MM.1S (cell line): Measurements from ENCODE around the gene RGS6.

Experiments used
- DNase-seq: peaks from one replicate; pipeline ENCODE4 v3.0.0-alpha.2; 2015
- H2AFZ ChIP-seq: fragments of 300-600 bp; sonication (generic); 2 replicates; pipeline ENCODE4 v1.6.0; 2016; ENCODE audit warnings: antibody characterized with exemption, low read length
- H3F3A ChIP-seq: fragments of 300-600 bp; sonication (generic); 2 replicates; pipeline ENCODE4 v1.6.1; 2016; ENCODE audit warnings: mild to moderate bottlenecking, antibody characterized with exemption, low read length, moderate library complexity, mixed read lengths; ENCODE audit not compliant: insufficient read depth
- H3K27ac ChIP-seq: fragments of 300-600 bp; sonication (generic); 2 replicates; pipeline ENCODE4 v1.5.1; 2016; ENCODE audit warnings: mild to moderate bottlenecking, low read length
- H3K27me3 ChIP-seq: fragments of 300-600 bp; sonication (generic); replicated peaks from 2 replicates; pipeline ENCODE4 v1.6.0; 2016; ENCODE audit warnings: low read length; ENCODE audit not compliant: insufficient read depth
- H3K36me3 ChIP-seq: fragments of 300-600 bp; sonication (generic); replicated peaks from 2 replicates; pipeline ENCODE4 v1.6.1; 2016; ENCODE audit warnings: mild to moderate bottlenecking, low read length, mixed read lengths; ENCODE audit not compliant: insufficient read depth
- H3K4me1 ChIP-seq: fragments of 300-600 bp; sonication (generic); 2 replicates; pipeline ENCODE4 v1.6.1; 2016; ENCODE audit warnings: low read length, mixed read lengths
- H3K4me2 ChIP-seq: fragments of 300-600 bp; sonication (generic); 2 replicates; pipeline ENCODE4 v1.6.0; 2016; ENCODE audit warnings: low read depth, low read length
- H3K4me3 ChIP-seq: fragments of 300-600 bp; sonication (generic); 2 replicates; pipeline ENCODE4 v1.5.1; 2016; ENCODE audit warnings: low read length, mixed read lengths
- H3K79me2 ChIP-seq: fragments of 300-600 bp; sonication (generic); 2 replicates; pipeline ENCODE4 v1.6.1; 2016; ENCODE audit warnings: mixed run types, low read length, mixed read lengths
- H3K9ac ChIP-seq: fragments of 300-600 bp; sonication (generic); 2 replicates; pipeline ENCODE4 v1.6.1; 2016; ENCODE audit warnings: low read length, mixed read lengths
- H3K9me2 ChIP-seq: fragments of 300-600 bp; sonication (generic); replicated peaks from 2 replicates; pipeline ENCODE4 v1.6.1; 2016; ENCODE audit warnings: mild to moderate bottlenecking, low read length, mixed read lengths; ENCODE audit not compliant: insufficient read depth
- H3K9me3 ChIP-seq: fragments of 300-600 bp; sonication (generic); replicated peaks from 2 replicates; pipeline ENCODE4 v1.6.1; 2016; ENCODE audit warnings: mild to moderate bottlenecking, low read length, mixed read lengths; ENCODE audit not compliant: insufficient read depth
- H4K20me1 ChIP-seq: fragments of 300-600 bp; sonication (generic); 2 replicates; pipeline ENCODE4 v1.6.1; 2016; ENCODE audit warnings: mild to moderate bottlenecking, low read length, moderate library complexity, mixed read lengths; ENCODE audit not compliant: insufficient read depth
- EZH2 ChIP-seq: fragments of 300-600 bp; sonication (generic); optimal IDR thresholded peaks from 2 replicates; pipeline ENCODE3; 2017; ENCODE audit warnings: low read depth, mild to moderate bottlenecking, antibody characterized with exemption, low read length, mixed read lengths
- EZH2phosphoT487 ChIP-seq: fragments of 300-600 bp; sonication (generic); IDR thresholded peaks from 2 replicates; pipeline ENCODE4 v1.6.1; 2018; ENCODE audit warnings: antibody characterized with exemption, low read length
- TF ChIP-seq, protein P1 (sequence below): fragments of 300-600 bp; sonication (generic); IDR thresholded peaks from 2 replicates; pipeline ENCODE4 v1.5.1; 2016; ENCODE audit warnings: antibody characterized with exemption, low read length, mixed read lengths

Gene RGS6

GRCh38 chr14:72419226-72419775, 487.1 kb downstream of the RGS6 start:
- Histone ChIP-seq H3K4me3 (no peak overlapping the region), H3K27ac (no peak overlapping the region), H3F3A (peaks cover 4% of the 10 kb centered on the region; the same call in 1 of the 2 replicates), H3K9me2 (no peaks in the 10 kb centered on the region), H3K27me3 (no peaks in the 10 kb centered on the region), H3K9me3 (no peaks in the 10 kb centered on the region), H3K4me2 (no peak overlapping the region), H2AFZ (no peak overlapping the region), H3K9ac (no peak overlapping the region), H3K36me3 (no peaks in the 10 kb centered on the region), H3K79me2 (no peaks in the 10 kb centered on the region), H4K20me1 (no peaks in the 10 kb centered on the region), H3K4me1 (peaks cover 10% of the 10 kb centered on the region; the same call in 1 of the 2 replicates)
- TF ChIP-seq EZH2phosphoT487 (no peak), EZH2 (no peak)
- TF ChIP-seq, protein P1, sequence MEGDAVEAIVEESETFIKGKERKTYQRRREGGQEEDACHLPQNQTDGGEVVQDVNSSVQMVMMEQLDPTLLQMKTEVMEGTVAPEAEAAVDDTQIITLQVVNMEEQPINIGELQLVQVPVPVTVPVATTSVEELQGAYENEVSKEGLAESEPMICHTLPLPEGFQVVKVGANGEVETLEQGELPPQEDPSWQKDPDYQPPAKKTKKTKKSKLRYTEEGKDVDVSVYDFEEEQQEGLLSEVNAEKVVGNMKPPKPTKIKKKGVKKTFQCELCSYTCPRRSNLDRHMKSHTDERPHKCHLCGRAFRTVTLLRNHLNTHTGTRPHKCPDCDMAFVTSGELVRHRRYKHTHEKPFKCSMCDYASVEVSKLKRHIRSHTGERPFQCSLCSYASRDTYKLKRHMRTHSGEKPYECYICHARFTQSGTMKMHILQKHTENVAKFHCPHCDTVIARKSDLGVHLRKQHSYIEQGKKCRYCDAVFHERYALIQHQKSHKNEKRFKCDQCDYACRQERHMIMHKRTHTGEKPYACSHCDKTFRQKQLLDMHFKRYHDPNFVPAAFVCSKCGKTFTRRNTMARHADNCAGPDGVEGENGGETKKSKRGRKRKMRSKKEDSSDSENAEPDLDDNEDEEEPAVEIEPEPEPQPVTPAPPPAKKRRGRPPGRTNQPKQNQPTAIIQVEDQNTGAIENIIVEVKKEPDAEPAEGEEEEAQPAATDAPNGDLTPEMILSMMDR: no peak
- no peak for DNase-seq

DNA sequence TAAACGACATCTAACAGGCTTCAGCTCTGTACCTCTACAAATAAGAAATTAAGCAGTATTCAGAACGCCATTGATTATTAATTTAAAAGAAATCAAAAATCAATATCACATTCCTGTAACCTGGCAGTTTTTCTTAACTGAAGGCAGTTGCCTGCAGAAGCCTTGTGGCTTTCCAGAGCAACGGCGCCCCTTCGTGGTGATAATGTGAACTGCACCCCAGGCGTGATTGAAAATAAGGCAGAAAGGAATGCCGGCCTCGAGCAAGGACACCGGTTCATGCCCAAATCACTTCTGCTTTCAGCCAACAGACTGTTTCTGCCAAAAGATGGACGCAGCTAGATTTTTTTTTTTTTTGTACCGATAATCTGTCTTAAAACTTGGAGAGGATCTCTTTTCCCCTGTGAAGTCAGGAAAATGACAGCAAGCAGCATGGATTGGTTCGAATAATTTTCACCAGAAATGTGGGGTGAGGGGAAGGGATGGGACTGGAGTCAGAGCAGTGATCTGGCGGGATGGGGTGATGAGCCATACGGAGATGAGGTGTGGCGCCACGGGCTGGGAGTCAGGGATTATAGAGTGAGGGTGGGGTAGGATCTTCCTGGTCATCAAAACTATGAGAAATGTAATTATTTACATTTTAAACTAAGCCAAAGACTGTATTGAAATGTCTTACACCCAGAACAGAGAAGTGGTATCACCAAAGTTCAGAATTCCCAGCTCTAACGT, 488.7 kb downstream of the RGS6 start:
- peak; percentile 51 for DNase-seq
- H3K79me2 ChIP-seq: no peaks in the 10 kb centered on the region
- H3K4me1 ChIP-seq: peaks cover 10% of the 10 kb centered on the region; the same call in 1 of the 2 replicates
- no peak overlapping the region for H3K27ac ChIP-seq
- no peak overlapping the region for H3K4me2 ChIP-seq
- H3K9ac ChIP-seq: no peak overlapping the region
- H2AFZ ChIP-seq: no peak overlapping the region
- TF ChIP-seq EZH2phosphoT487 (no peak), EZH2 (no peak)
- TF ChIP-seq, protein P1: peak; percentile 83
- H3K4me3 ChIP-seq: no peak overlapping the region
- H3K27me3 ChIP-seq: no peaks in the 10 kb centered on the region
- no peaks in the 10 kb centered on the region for H3K9me3 ChIP-seq
- no peaks in the 10 kb centered on the region for H3K36me3 ChIP-seq
- no peaks in the 10 kb centered on the region for H4K20me1 ChIP-seq
- no peaks in the 10 kb centered on the region for H3K9me2 ChIP-seq
- peaks cover 4% of the 10 kb centered on the region; the same call in 1 of the 2 replicates for H3F3A ChIP-seq

- Histone ChIP-seq H3K36me3 (no peaks in the 10 kb centered on the region), H3K4me3 (no peak overlapping the region), H4K20me1 (no peaks in the 10 kb centered on the region), H3K27me3 (no peaks in the 10 kb centered on the region), H2AFZ (no peak overlapping the region), H3K9ac (no peak overlapping the region), H3K4me1 (no peaks in the 10 kb centered on the region), H3K27ac (no peak overlapping the region), H3F3A (no peaks in the 10 kb centered on the region), H3K79me2 (no peaks in the 10 kb centered on the region), H3K9me3 (no peaks in the 10 kb centered on the region), H3K9me2 (no peaks in the 10 kb centered on the region), H3K4me2 (no peak overlapping the region)
- TF ChIP-seq, protein P1: no peak
- TF ChIP-seq EZH2 (no peak), EZH2phosphoT487 (no peak)
- DNase-seq: no peak
Observed at GRCh38 chr14:72423957-72424356, 491.7 kb downstream of the RGS6 start.
